Fibroblast of skin of left quadriceps (primary cell): Measurements from ENCODE around the gene PPP6R3.

Source experiments
- DNase-seq, 2 experiments: peaks; one replicate each; pipeline ENCODE4 v3.0.0-alpha.2; 2013; ENCODE audit warnings: low read depth in 2 of 2

PPP6R3 gene

DNA sequence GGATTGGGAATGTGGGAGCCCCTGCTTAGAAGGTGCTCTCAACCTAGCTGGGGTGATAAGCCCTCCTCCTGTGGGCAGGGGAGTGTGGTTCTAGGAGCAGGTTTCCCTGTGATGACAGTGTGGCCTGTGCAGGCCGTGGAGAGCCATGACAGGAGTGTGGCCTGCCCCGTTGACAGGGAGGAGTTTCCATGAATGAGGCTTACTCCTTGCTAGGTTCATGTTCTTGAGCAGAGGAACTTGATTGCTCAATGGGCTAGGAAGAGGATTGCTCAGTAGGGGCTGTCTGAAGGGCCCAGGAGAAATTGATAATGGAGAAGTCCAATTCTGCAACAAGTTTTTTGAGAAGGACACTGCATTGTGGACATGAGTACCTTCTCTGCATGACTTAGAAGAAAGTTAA lies 92.0 kb downstream of the PPP6R3 start:
- DNase-seq, result no peak

DNA sequence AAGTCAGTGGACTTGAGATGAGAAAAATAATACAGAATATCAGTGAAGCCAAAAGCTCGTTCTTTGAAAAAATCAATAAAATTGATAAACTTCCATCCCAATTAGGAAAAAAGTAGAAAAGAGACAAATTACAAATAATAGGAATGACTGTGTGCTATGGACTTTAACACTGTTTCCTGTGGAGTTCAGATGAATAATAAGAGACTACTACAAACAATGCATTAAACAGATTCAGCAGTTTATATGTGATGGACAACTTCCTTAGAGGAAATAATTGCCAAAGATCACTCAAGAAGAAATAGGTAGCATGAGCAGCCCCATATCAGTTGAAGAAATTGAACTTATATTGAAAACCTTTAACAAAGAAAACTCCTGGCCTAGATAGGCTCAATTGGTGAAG lies 99.7 kb downstream of the PPP6R3 start:
- no peak for DNase-seq

DNA sequence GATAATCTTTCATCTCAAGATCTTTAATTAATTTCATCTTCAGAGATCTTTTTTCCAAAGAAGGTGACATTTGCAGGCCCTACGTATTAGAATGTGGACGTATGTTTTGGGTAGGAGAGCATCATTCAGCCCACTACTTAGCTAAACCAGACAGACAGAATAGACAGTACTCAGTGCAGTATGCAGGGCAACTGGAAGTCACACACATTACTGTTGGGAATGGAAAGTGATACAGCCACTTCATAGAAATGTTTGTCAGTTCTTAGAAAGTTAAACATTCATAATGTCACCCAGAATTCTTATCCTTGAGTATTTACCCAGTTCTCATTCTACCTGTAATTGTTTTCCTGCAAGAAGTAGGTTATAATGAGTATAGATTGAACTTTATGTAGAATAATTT lies 102.9 kb downstream of the PPP6R3 start:
- DNase-seq, result no peak

DNA sequence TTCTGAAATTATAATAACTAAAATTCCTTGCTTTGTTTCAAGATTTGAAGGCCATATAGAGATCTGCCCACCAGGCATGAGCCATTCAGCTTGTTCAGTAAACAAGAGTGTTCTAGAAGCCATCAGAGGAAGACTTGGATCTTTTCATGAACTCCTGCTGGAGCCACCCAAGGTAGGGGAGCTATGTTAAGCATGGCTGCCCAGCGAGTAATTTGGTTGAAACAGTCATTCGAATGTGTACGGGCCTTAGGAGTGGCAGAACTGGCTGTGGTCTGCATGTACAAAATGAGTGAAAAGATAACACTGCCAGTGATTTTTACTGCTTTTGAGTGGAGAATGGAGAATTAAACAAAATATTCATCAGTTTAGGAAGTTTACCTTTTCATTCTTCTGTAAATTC lies 103.7 kb downstream of the PPP6R3 start:
- DNase-seq, result no peak

DNA sequence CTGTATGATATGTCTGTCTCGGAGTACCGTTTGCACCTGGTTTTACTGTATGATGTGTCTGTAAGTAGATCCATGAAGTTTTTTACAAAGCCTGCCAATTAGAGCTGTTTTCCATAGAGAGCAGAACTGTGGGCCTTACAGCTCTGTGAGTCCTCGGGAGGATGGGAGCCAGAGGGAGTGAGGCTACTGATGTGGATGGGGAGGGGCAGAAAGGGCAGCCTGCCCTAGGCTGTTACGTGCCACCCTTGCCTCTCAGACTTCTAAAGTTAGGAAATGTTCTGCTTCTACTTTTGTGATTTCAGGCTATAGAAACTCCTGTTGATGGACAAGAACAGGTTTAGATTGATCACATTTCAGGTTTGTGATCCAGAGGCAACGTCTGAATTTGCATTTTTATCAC lies 105.2 kb downstream of the PPP6R3 start:
- no peak for DNase-seq

DNA sequence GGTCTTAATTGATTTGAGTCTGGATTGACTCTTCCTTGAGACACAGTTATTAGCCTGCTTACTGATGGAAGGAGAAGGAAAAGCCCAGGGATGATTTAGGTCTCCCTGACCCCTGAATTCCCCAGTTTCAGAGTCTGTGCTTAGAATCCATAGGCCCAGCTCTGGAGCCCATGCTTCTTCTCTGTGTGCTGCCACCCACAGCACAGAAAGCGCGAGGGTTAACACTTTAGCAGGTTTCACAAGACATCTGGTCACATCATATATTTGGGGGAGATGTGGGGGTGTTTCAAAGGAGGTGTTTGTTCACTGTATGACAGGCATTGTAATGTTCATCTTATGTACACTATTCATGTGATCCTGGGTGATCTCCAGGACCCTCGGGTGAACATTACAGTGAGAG lies 107.0 kb downstream of the PPP6R3 start:
- DNase-seq, result no peak

DNA sequence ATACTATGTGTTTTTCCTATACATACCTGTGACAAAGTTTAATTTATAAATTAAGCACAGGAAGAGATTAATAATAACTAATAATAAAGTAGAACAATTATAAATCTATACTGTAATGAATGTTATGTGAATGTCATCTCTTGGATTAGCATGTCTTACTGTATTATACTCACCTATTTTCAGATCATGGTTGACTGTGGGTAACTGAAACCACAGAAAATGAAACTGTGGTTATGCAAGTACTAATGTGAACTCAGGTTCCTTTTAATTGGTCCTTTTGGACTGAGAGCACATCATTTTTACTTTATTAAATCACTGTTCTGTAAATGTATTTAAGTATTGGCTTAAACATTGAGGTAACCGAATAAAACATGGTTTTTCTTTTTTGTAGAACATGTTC lies 108.8 kb downstream of the PPP6R3 start:
- DNase-seq, result no peak

DNA sequence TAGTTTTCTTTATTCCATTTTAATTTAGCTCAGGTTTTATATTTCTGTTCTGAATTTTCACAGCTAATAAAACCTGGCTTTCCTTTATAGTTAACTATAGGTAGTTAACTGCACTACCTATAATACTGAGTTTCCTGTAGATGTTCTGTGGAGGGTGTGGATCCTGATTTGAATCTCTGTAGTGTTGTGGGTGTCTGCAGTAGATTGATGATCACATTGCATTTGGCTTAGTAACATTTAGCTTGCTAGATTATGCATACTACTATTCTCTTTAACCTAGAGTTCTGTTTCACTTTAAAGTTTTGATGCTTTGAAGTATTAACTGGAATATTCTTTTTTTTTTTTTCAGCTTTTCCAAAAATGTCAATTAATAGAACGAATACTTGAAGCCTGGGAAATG lies 110.1 kb downstream of the PPP6R3 start:
- DNase-seq, result no peak

DNA sequence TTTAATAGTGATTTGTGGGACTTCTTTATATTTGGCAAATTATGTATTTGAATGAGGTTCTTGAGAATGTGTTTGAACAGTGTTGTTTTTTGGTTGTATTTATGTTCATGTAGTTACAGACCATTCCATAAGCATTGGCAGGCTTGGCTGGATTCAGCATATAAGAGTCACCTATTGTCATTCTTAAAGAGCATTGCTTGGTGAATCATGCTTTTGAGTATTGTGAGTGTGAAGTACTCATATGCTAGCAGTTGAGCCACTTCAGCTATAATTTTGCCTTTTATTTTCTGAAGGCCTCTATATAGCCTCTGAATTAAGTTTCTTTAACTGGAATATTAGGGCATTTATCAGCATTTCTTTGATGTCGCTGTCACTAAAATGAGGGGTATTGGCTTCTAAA lies 113.8 kb downstream of the PPP6R3 start:
- DNase-seq, result no peak

DNA sequence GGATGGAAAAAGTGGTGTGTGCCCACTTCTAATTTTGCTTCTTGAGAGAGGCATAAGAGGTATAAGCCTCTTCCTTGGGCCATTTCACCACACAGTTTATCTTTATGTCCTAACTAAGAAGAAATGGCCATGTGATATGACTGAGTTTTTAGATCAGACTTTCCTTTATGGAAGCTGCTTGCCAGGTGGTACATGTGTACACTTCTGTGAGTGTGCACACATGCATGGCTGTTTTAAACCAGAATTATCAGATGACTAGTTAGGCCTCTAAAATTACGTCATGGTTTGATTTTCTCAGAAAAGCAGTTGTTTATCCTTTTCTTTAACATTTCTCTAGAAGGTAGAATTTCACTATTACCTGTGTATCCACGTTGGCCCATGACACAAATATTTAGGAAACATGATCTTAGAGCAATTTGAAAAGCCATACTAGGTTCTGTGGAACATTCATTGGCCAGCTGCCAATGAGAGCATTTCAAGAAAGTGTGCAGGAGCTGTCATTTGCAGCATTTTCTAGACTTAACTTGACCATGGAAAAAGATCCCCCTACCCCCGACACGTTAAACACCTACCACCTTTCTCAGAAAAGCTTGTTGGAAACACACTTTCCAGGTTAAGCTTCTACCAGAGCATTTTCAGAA lies 114.6 kb downstream of the PPP6R3 start:
- DNase-seq, result no peak

DNA sequence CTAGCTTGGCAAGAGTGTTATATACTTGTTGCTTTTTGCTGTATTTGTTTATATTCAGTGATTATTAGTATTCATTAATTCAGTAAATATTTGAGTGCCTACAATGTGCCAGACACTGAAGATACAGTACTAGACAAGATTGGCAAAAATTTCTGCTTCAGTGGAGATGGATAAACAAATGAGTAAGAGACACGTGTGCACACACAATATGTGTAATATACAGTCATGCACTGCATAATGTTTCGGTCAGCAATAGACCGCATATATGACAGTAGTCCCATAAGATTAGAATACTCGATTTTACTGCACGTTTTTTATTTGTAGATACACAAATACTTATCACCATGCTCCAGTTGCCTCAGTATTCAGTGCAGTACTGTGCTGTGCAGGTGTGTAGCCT lies 118.9 kb downstream of the PPP6R3 start:
- no peak for DNase-seq

DNA sequence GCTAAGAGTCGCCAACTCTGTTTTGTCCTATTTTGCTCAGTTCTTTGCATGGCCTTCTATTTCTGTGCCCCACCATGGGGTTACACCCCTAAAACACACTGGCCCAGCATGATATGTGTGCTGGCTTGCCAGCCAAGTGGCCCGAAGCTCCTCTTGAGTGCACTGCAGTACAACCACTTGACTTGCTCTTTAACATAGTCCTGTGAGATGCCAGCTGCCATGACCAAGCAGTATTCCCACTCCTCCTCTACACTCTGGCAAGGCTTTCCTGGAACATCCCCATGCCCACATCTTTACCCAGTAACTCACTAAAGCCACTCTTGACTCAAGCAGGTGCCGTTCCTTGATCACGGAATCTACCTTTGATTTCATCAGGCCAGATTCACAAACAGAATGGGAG lies 120.9 kb downstream of the PPP6R3 start:
- no peak for DNase-seq

DNA sequence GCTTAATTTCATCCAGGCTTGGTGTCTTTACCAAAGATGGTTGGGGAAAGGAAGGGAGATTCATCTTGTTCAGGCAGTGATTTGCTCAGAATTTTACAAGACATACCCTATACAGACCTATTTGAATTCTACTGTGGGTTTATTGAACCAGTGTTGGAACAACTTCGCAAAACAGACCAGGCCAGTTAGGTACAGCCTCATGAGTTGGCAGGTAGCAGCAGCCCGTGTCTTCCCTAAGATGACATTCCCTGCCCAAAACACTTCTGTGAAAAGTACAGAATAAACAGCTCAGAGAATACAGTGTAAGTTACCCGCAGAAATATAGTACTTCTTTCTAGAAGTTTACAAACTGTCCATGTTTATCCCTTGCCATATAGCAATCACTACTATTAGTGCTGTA lies 121.3 kb downstream of the PPP6R3 start:
- no peak for DNase-seq

DNA sequence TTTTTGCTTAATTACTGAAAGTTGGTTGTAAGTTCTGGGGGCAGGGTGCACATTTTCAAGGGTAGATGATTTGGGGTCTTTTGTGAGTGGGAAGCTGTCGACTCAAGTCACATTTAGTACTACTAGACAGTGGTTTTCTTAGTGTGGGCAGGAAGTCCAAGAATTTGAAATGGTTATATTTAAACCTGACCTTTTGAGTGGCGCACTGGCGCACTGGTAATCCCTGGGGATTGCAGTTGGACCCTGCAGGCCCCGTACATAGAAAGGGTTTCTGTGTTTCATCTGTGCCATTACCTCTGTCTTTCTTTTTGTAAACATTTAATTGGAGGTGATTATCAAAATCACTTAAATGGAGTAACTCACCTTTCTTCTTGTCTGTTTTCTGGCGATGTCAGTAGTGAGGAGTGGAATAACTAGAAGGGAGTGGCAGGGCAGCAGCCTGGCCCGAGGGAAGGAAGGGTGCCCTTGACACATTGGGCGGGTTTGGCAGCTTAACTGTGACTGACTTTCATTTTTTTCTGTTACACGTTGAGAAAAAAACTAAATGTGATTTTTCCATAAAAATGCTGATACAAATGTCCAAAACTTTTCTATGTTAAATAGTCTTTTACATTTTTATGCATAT lies 122.0 kb downstream of the PPP6R3 start:
- no peak for DNase-seq

DNA sequence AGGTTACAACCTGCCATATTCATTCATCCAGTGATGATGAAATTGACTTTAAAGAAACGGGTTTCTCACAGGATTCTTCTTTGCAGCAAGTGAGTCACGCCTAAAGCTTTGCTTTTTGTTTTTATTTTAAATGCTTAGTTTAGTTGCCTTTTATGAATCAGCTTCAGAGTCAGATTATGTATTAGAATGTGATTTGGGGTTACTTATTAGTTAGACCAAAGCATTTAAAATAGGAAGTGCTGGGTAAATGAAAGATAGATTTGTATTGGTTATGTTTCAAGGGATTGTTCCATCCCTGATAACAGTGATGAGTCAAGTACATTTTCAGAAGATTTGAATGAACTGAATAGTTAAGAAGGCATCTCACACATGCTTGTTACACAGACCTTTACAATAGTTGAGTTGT lies 122.5 kb downstream of the PPP6R3 start:
- no peak for DNase-seq

DNA sequence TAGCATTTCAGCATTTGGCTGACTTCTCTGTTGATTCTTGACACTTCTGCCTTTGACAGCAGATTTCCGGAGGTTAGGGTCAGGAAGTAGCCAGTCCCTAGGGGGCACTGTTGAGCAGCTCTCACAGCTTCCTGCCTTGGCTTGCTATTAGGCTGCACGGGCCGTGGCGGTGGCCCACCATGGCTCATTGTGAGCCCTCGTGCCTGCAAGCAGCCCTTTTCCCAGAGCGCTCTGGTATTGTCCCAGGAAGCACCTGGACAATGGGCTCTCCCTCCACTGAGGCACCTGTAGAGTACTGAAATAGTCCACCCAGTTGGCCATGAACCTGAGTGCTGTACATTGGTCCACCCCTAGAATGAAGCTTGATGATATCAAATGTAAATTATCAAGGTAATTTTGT lies 123.5 kb downstream of the PPP6R3 start:
- no peak for DNase-seq

DNA sequence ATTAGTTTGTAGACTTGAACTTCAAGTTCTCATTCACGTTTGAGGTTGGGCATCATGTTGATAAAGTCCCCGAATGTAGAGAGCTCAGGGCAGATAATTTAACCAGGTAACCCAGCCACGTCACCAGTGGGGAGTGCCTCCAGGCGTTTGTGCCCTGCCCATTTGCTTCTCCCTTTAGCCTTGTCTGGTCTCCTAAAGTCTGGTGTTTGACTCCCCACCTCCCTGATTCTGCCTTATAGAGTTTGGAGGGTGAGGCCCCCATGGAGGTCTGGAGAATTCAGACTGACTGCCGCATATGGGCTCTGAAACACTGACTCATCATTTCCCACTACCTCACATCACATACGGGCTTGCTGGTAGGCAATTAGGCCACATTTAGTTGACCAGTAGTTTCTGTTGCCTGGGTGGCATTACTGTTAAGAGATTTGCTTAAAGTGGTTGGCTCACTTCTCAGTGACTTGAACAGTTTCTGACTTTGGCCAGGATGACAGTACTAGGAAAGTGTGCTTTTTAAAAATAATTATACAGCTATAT lies 124.5 kb downstream of the PPP6R3 start:
- no peak for DNase-seq

DNA sequence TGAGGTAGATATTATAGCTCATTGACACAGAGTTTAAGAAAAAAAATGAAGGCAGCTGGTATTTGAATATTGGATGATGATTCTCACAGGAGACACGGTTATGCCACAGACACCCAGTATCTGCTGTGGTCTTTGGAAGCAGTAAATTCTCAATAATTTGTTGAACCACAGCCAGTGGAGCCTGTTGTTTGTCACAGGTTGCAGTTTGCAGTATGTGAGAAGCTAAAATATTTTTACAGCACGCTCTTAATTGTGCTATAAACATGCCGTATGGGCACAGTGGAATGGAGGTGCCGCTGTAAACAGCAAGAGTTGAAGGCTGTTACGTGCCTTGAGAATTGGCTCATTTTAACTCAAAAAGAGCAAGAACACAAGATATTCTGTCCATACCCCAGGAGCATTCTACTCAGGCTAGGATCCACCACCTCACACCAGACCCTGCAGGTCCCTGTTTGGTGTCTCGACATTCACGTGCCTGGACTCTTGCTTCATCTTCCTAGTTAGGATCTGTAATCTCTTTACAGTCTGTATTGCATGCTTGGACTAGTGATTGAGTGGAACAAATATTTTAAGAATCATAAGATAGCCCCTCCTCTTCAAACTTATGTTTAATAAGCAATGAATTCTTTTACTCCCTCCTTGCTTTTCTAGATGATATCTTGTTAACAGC lies 129.1 kb downstream of the PPP6R3 start:
- DNase-seq, result no peak

DNA sequence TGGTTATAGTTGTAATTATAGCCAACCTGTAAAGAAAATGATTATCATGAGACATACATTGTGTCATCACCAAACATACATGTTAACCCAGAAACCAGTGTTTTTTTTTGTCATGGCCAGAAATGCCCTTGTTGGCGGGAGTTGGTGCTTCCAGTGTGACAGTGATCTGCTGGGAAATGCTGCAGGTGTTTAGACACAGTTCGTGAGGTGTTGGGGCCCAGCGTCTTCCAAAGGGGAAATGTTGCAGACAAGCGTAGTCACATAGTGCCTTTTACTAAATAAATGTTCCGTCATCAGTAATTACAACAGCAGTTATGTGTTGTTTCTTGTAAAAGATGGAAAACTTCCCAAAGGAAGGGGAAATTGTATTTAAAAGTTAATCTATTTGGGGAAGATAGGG lies 131.2 kb downstream of the PPP6R3 start:
- no peak for DNase-seq

DNA sequence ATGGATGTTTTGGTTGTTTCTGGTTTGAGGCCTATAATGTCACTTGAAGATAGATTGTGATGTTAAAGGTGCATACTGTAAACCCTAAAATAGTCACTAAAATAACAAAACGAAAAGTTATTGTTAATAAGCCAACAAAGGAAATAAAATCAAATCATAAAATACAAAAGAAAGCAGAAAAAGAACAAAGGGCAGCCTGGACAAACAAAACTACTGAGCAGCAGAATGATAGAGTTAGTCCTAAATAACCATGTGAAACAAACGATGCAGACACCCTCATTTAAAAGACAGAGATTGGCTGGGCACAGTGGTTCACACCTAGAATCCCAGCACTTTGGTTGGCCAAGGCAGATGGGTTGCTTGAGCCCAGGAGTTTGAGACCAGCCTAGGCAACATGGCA lies 132.9 kb downstream of the PPP6R3 start:
- DNase-seq, result no peak

DNA sequence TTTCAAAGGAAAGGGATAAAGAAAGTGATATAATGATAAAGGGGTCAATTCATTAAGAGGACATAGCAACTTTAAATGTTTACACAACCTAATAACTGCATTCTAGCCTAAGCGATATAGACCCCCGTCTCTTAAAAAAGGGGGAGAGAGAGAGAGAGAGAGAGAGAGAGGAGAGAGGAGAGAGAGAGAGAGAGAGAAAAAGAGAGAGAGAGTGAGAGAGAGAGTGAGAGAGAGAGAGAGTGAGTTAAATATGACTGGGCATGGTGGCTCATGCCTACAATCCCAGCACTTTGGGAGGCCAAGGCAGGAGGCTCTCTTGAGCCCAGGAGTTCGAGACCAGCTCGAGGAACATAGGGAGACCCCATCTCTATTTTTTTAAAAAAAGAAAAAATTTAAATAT lies 133.6 kb downstream of the PPP6R3 start:
- DNase-seq, result no peak

DNA sequence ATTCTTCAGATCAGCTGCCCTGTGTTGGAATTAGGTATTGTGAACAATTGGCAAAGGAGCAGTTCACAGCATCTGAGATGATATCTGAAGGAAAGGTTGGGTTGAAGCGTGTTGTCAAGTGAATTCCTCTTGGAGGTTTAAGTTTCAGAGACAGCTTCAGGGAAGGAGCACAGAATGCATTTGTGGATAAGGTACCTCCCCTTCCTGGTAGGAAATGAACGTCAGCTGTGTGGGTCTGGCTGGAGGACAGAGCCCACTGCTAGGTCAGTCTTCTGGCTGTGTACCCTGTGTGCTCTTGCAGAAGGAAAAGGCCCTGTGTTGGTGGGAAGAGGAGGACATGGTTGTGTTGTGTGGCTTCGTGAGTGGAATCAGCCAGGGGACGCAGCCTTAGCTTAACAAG lies 135.7 kb downstream of the PPP6R3 start:
- no peak for DNase-seq
